Neutrophil (primary cell): ENCODE results near the gene ANO2.

Experiments
- H3K27ac ChIP-seq: fragments of 200-600 bp; sonication (generic); 2 replicates; pipeline ENCODE4 v1.5.1; 2016; ENCODE audit warnings: mild to moderate bottlenecking, moderate library complexity
- H3K27me3 ChIP-seq: fragments of 200-600 bp; sonication (generic); 2 replicates; pipeline ENCODE4 v1.6.0; 2016; ENCODE audit warnings: mild to moderate bottlenecking
- H3K36me3 ChIP-seq: fragments of 200-600 bp; sonication (generic); 2 replicates; pipeline ENCODE4 v1.5.1; 2017
- H3K4me1 ChIP-seq, 2 experiments: fragments of 200-600 bp in 1 of 2; sonication (generic) in 1 of 2; 1 replicate in 1 of 2; 2 replicates in 1 of 2; pipeline versions ENCODE4 v1.5.1 to v1.6.1; 2013 to 2016; ENCODE audit warnings: low read depth in 1 of 2, low read length in 1 of 2, mild to moderate bottlenecking in 1 of 2, moderate library complexity in 1 of 2; ENCODE audit not compliant: control insufficient read depth in 1 of 2, insufficient read depth in 1 of 2
- H3K4me3 ChIP-seq, 2 experiments: fragments of 200-600 bp in 1 of 2; sonication (generic) in 1 of 2; 1 replicate in 1 of 2; 2 replicates in 1 of 2; pipeline ENCODE4 v1.5.1; 2013 to 2016; ENCODE audit warnings: low read depth in 1 of 2, low read length in 1 of 2, mild to moderate bottlenecking in 1 of 2, moderate library complexity in 1 of 2
- H3K9me3 ChIP-seq: fragments of 200-600 bp; sonication (generic); 2 replicates; pipeline ENCODE4 v1.5.1; 2016
- TF ChIP-seq, protein P1 (sequence below): fragments of 200-600 bp; sonication (generic); IDR thresholded peaks from 2 replicates; pipeline ENCODE4 v1.5.1; 2016; ENCODE audit warnings: antibody characterized with exemption

Gene ANO2

DNA sequence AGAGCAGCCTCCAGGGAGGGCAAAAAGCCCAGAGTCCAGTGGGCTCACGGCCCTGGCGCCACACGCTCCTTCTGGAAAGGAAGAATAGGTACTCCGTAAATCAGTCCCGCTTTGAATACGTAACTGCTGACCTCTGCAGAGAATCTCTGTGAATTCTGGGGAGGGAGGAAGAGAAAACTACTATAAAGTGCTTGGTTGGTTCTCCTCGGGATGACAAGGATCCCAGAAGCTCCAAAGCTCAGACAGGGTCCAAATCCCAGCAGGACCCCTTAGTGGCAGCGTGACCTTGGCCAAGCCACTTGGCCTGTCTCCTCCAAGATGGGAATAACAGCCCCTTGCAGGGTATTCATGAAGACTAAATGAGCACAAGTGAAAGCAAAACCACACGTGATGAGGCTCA lies 31.7 kb downstream of the ANO2 start:
- Histone ChIP-seq H3K27me3 (peaks cover 27% of the 10 kb centered on the region), H3K4me3 (no peak overlapping the region), H3K36me3 (no peaks in the 10 kb centered on the region), H3K4me1 (no peaks in the 10 kb centered on the region), H3K27ac (no peak overlapping the region), H3K9me3 (no peaks in the 10 kb centered on the region)
- TF ChIP-seq, protein P1, sequence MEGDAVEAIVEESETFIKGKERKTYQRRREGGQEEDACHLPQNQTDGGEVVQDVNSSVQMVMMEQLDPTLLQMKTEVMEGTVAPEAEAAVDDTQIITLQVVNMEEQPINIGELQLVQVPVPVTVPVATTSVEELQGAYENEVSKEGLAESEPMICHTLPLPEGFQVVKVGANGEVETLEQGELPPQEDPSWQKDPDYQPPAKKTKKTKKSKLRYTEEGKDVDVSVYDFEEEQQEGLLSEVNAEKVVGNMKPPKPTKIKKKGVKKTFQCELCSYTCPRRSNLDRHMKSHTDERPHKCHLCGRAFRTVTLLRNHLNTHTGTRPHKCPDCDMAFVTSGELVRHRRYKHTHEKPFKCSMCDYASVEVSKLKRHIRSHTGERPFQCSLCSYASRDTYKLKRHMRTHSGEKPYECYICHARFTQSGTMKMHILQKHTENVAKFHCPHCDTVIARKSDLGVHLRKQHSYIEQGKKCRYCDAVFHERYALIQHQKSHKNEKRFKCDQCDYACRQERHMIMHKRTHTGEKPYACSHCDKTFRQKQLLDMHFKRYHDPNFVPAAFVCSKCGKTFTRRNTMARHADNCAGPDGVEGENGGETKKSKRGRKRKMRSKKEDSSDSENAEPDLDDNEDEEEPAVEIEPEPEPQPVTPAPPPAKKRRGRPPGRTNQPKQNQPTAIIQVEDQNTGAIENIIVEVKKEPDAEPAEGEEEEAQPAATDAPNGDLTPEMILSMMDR: no peak

DNA sequence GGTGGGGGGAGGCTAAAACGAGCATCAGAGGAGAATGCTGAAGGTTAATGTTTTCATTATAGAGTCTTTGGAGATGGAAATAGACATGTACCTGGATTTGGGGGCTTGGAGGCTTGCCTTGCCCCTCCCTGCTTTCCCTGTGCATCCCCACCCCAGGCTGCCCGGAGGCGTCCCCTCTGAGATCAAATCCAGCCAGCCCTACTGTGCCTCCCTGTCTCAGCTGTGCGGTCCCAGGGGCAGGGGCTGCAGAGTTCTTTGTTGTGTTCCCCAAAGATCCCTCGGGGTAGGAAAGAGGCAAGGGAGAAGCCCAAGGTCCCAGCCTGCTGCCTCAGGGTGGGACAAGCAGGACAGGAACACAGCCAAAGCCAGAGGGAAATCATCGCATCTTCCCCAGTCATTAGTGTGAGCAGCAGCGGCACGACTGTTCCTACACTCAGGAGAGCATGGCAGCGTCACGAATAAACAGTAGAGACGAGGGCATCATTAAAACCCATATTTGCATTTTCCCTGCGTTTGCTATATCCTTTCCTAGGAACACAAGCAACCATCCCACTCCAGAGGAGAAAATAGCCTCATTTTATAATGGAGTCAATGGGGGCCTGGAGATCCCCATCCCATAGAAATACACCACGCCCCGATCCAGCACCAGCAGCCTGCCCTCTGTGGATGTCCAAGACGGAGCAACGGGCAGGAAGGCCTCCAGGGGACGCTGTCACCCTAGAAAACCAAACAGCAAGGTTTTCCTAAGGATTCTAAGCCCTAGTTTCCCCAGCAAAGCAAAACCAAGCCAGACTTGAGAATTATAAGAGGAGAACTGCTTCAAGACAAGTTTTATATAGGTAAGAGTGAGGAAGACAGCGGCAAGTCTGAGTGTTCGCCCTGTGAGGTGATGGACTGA lies 32.4 kb downstream of the ANO2 start:
- Histone ChIP-seq H3K27me3 (peaks cover 27% of the 10 kb centered on the region), H3K9me3 (no peaks in the 10 kb centered on the region), H3K27ac (no peak overlapping the region), H3K36me3 (no peaks in the 10 kb centered on the region), H3K4me1 (no peaks in the 10 kb centered on the region), H3K4me3 (no peak overlapping the region)
- TF ChIP-seq, protein P1: no peak

DNA sequence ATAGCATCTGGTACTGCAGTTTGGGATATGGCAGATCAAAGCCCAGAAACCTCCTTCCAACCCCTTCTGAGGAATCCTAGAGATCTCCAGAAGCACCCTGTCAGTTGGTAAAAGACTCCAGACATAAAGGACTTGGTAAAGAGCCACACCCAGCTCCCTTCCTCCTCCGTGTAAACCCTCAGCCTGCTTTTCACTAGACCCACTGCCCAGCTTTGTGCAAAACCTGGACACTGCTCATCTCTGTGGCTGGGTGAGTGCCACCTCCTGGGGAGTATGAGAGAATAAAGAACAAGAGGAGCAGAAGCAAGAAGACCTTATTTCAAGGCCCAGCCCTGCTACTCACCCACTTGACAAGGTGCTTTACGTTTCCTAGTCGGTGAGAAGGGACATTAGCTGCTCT lies 33.0 kb downstream of the ANO2 start:
- Histone ChIP-seq H3K4me3 (no peak overlapping the region), H3K27ac (no peak overlapping the region), H3K27me3 (peaks cover 27% of the 10 kb centered on the region), H3K9me3 (no peaks in the 10 kb centered on the region), H3K4me1 (no peaks in the 10 kb centered on the region), H3K36me3 (no peaks in the 10 kb centered on the region)
- TF ChIP-seq, protein P1: no peak

DNA sequence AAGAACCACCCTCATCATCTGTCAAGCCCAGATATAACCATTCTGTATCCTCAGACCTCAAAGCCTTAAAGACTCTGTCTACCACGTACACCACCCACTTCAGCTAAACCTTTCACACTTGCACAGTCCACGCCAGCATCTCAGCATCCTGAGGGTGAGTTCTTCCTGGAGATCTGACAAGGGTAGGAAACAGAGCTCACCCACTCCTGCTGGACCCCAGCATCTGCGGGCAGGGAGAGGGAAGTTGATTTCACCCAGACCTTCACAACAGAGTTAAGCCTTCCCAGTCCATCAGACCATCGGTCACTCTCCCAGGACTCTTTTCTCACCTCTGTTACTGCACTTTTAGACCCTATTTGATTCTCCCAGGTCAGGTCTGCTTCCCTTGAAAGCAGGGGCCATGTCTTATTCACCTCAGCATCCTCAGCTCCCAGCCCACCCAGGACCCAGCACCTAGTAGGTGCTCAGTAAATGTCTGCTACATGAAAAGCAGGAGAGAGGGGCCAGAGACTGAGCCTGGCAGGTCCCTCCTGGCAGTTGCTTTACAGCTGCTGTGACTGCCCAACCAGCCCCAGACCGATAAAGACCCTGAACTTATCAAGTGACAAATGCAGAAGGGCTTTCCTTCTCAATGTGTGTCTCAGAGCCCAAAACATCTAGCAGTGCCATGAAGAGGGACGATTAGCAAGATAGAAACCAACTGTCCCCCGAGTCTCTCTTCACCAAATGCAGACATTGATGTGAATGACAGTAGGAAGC lies 34.1 kb downstream of the ANO2 start:
- Histone ChIP-seq H3K27me3 (peaks cover 27% of the 10 kb centered on the region), H3K27ac (no peak overlapping the region), H3K9me3 (no peaks in the 10 kb centered on the region), H3K4me3 (no peak overlapping the region), H3K4me1 (no peaks in the 10 kb centered on the region), H3K36me3 (no peaks in the 10 kb centered on the region)
- TF ChIP-seq, protein P1: no peak

DNA sequence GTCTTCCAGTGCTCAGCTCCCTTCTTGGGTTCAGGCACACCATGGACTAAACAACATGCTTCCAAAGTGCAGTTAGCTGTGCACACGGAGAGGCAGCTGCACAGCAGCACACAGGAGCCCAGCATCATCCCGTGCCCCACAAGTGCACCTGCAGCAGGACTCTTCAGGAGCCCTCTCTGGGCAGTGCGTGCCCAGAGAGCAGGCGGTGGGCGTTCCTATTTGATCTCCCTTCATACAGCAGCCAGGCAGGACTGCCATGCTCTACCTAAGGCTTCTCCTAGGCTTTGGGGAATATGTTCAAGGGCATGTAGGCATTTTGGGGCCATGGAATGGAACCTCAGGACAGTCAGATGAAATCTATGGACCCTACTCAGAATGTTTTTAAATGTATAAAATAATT lies 35.5 kb downstream of the ANO2 start:
- H3K27ac ChIP-seq: no peak overlapping the region
- H3K4me1 ChIP-seq: no peaks in the 10 kb centered on the region
- peaks cover 27% of the 10 kb centered on the region for H3K27me3 ChIP-seq
- no peaks in the 10 kb centered on the region for H3K36me3 ChIP-seq
- TF ChIP-seq, protein P1: no peak
- no peaks in the 10 kb centered on the region for H3K9me3 ChIP-seq
- H3K4me3 ChIP-seq: no peak overlapping the region
